HepG2 (cell line): ENCODE data around the gene RNPS1. TPM values are rescaled to one million over a fixed set of nuclear protein-coding genes. Genes with fewer than 3 reads are reported as not detected.

ENCODE experiments used
- ARNTL ChIP-seq: sonication (generic); formaldehyde crosslinking; IDR thresholded peaks from 2 replicates; pipeline ENCODE4 v1.4.0; 2020; ENCODE audit warnings: mild to moderate bottlenecking, missing genetic modification reagents
- CREM ChIP-seq, 2 experiments: sonication (generic) in 1 of 2; formaldehyde crosslinking in 1 of 2; IDR thresholded peaks; 2 replicates each; pipeline versions ENCODE4 v1.4.0 to v1.6.1; 2016 to 2020; ENCODE audit warnings: antibody characterized with exemption in 1 of 2, mild to moderate bottlenecking in 1 of 2, missing genetic modification reagents in 1 of 2
- ELF3 ChIP-seq: IDR thresholded peaks from 2 replicates; pipeline ENCODE4 v1.6.1; 2016; ENCODE audit warnings: missing genetic modification reagents, missing compliant biosample characterization
- HDAC2 ChIP-seq: sonication (generic); formaldehyde crosslinking; IDR thresholded peaks from 2 replicates; pipeline ENCODE4 v1.4.0; 2020; ENCODE audit warnings: missing genetic modification reagents
- HOXA3 ChIP-seq: sonication (generic); formaldehyde crosslinking; IDR thresholded peaks from 2 replicates; pipeline ENCODE4 v1.5.0; 2020; ENCODE audit warnings: missing genetic modification reagents
- JUND ChIP-seq: sonication (generic); formaldehyde crosslinking; IDR thresholded peaks from 2 replicates; pipeline ENCODE4 v1.8.0; 2022; ENCODE audit warnings: mild to moderate bottlenecking, missing genetic modification reagents
- MLLT10 ChIP-seq: sonication (generic); formaldehyde crosslinking; IDR thresholded peaks from 2 replicates; pipeline ENCODE4 v1.4.0; 2020; ENCODE audit warnings: missing genetic modification reagents
- MTA1 ChIP-seq: sonication (generic); formaldehyde crosslinking; IDR thresholded peaks from 2 replicates; pipeline ENCODE4 v1.4.0; 2020; ENCODE audit warnings: missing genetic modification reagents, mild to moderate bottlenecking, borderline replicate concordance
- RXRA ChIP-seq: sonication (generic); formaldehyde crosslinking; IDR thresholded peaks from 2 replicates; pipeline ENCODE4 v1.5.1; 2020; ENCODE audit warnings: missing genetic modification reagents
- SAFB2 ChIP-seq: sonication (generic); formaldehyde crosslinking; IDR thresholded peaks from 2 replicates; pipeline ENCODE4 v1.5.1; 2020; ENCODE audit warnings: missing genetic modification reagents, low read depth, mild to moderate bottlenecking, borderline replicate concordance
- SAP130 ChIP-seq: IDR thresholded peaks from 2 replicates; pipeline ENCODE4 v1.6.1; 2016; ENCODE audit warnings: low read depth
- SMAD3 ChIP-seq: sonication (generic); formaldehyde crosslinking; IDR thresholded peaks from 2 replicates; pipeline ENCODE4 v1.4.0; 2020; ENCODE audit warnings: missing genetic modification reagents
- SOX6 ChIP-seq, 2 experiments: fragments of 450-650 bp in 1 of 2; sonication (generic) in 1 of 2; formaldehyde crosslinking in 1 of 2; IDR thresholded peaks; 2 replicates each; pipeline versions ENCODE4 v1.4.0 to v1.6.1; 2017 to 2020; ENCODE audit warnings: antibody characterized with exemption in 1 of 2, mild to moderate bottlenecking in 1 of 2, missing genetic modification reagents in 1 of 2
- SP5 ChIP-seq: IDR thresholded peaks from 2 replicates; pipeline ENCODE4 v1.6.1; 2016; ENCODE audit warnings: low read depth, borderline replicate concordance
- U2AF1 ChIP-seq: fragments of 200-400 bp; formaldehyde crosslinking; optimal IDR thresholded peaks from 2 replicates; pipeline ENCODE3; 2017; ENCODE audit warnings: mild to moderate bottlenecking, low read depth, low read length
- ZNF616 ChIP-seq: sonication (generic); formaldehyde crosslinking; IDR thresholded peaks from 2 replicates; pipeline ENCODE4 v1.5.0; 2020; ENCODE audit warnings: low read depth, mild to moderate bottlenecking, missing genetic modification reagents
- ZNF672 ChIP-seq: sonication (generic); formaldehyde crosslinking; IDR thresholded peaks from 2 replicates; pipeline ENCODE4 v1.8.1; 2022; ENCODE audit warnings: missing genetic modification reagents
- ZNF75D ChIP-seq: sonication (generic); formaldehyde crosslinking; IDR thresholded peaks from 2 replicates; pipeline ENCODE4 v1.8.1; 2023; ENCODE audit warnings: missing genetic modification reagents, mild to moderate bottlenecking, borderline replicate concordance
- polyA plus RNA-seq, 8 experiments: library from polyadenylated mRNA; depleted of rRNA in 3 of 8; stranded (reverse) in 7 of 8; unstranded in 1 of 8; fragments of >200 nt; fragmentation: Illumina TruSeq in 4 of 8; extraction: Trizol in 4 of 8; gene quantifications; 2 replicates each; pipeline versions ENCODE4 v1.2.1 to v1.2.3, GENCODE V29; 2011 to 2016; ENCODE audit warnings: low read depth in 4 of 8, missing spikeins in 1 of 8, mixed read lengths in 1 of 8; ENCODE audit not compliant: insufficient read depth in 1 of 8
- total RNA-seq, 5 experiments: library from RNA; depleted of rRNA; stranded (reverse); fragments of >200 nt; fragmentation: Illumina TruSeq; extraction: Trizol; gene quantifications; 2 replicates each; pipeline ENCODE4 v1.2.3, GENCODE V29; 2016; ENCODE audit warnings: low read depth in 1 of 5
- TF ChIP-seq, protein P1 (sequence below): sonication (generic); formaldehyde crosslinking; IDR thresholded peaks from 2 replicates; pipeline ENCODE4 v1.4.0; 2020; ENCODE audit warnings: missing genetic modification reagents, borderline replicate concordance
- TF ChIP-seq, protein P2 (sequence below): sonication (generic); formaldehyde crosslinking; IDR thresholded peaks from 2 replicates; pipeline ENCODE4 v1.8.0; 2022; ENCODE audit warnings: mild to moderate bottlenecking, missing genetic modification reagents, moderate library complexity
- TF ChIP-seq, protein P3 (sequence below): sonication (generic); formaldehyde crosslinking; conservative IDR thresholded peaks from 2 replicates; pipeline ENCODE4 v1.8.0; 2022; ENCODE audit warnings: mild to moderate bottlenecking, moderate library complexity, missing genetic modification reagents
- TF ChIP-seq, protein P4 (sequence below): sonication (generic); formaldehyde crosslinking; IDR thresholded peaks from 2 replicates; pipeline ENCODE4 v1.8.1; 2023; ENCODE audit warnings: missing genetic modification reagents, inconsistent platforms, borderline replicate concordance
- TF ChIP-seq, protein P5 (sequence below): sonication (generic); formaldehyde crosslinking; IDR thresholded peaks from 2 replicates; pipeline ENCODE4 v1.8.1; 2023; ENCODE audit warnings: missing genetic modification reagents, mild to moderate bottlenecking, borderline replicate concordance

The RNPS1 gene
- total and polyA plus RNA-seq, 2 of the 13 experiments (the other 11 are each of a cell fraction or from before 2014, with no cell fraction given) = 126 to 133 TPM

DNA sequence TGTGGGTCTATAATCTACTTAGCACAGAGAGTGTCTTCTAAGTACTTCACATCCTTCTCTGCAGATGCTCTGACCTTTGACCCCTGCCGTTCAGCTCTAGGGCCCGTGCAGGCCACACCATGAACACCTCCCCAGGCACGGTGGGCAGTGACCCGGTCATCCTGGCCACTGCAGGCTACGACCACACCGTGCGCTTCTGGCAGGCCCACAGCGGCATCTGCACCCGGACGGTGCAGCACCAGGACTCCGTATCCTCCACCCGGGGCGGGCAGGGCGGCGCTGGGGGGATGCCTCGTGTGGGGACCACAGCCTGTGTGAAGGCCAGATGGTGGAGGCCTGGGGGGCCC lies 62.0 kb downstream of the RNPS1 start (continued):
- TF ChIP-seq SOX6 (IDR thresholded peaks at IDR 0.05) (no peak), SOX6 (CRISPR knock-in tag; IDR thresholded peaks at IDR 0.05) (no peak), SAFB2 (peak; percentile 5; the same call in 1 of the 2 replicates), SP5 (no peak), MLLT10 (CRISPR knock-in tag) (no peak), HOXA3 (CRISPR knock-in tag) (no peak), RXRA (CRISPR knock-in tag) (no peak), JUND (CRISPR knock-in tag) (no peak), CREM (IDR thresholded peaks at IDR 0.05) (no peak), CREM (CRISPR knock-in tag; IDR thresholded peaks at IDR 0.05) (no peak), U2AF1 (no peak), ZNF616 (CRISPR knock-in tag) (no peak), MTA1 (peak; percentile 30; the same call in 1 of the 2 replicates), SMAD3 (CRISPR knock-in tag) (no peak), ARNTL (no peak), ELF3 (CRISPR knock-in tag) (0 out of 2 replicates have a peak, but pooled peaks have one; percentile 6), HDAC2 (no peak; the same call in 1 of the 2 replicates), ZNF75D (CRISPR knock-in tag) (no peak), SAP130 (CRISPR knock-in tag) (peak; percentile 4; the same call in 1 of the 2 replicates), ZNF672 (no peak)
- TF ChIP-seq, protein P1, sequence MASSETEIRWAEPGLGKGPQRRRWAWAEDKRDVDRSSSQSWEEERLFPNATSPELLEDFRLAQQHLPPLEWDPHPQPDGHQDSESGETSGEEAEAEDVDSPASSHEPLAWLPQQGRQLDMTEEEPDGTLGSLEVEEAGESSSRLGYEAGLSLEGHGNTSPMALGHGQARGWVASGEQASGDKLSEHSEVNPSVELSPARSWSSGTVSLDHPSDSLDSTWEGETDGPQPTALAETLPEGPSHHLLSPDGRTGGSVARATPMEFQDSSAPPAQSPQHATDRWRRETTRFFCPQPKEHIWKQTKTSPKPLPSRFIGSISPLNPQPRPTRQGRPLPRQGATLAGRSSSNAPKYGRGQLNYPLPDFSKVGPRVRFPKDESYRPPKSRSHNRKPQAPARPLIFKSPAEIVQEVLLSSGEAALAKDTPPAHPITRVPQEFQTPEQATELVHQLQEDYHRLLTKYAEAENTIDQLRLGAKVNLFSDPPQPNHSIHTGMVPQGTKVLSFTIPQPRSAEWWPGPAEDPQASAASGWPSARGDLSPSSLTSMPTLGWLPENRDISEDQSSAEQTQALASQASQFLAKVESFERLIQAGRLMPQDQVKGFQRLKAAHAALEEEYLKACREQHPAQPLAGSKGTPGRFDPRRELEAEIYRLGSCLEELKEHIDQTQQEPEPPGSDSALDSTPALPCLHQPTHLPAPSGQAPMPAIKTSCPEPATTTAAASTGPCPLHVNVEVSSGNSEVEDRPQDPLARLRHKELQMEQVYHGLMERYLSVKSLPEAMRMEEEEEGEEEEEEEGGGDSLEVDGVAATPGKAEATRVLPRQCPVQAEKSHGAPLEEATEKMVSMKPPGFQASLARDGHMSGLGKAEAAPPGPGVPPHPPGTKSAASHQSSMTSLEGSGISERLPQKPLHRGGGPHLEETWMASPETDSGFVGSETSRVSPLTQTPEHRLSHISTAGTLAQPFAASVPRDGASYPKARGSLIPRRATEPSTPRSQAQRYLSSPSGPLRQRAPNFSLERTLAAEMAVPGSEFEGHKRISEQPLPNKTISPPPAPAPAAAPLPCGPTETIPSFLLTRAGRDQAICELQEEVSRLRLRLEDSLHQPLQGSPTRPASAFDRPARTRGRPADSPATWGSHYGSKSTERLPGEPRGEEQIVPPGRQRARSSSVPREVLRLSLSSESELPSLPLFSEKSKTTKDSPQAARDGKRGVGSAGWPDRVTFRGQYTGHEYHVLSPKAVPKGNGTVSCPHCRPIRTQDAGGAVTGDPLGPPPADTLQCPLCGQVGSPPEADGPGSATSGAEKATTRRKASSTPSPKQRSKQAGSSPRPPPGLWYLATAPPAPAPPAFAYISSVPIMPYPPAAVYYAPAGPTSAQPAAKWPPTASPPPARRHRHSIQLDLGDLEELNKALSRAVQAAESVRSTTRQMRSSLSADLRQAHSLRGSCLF (CRISPR knock-in tag) = no peak
- TF ChIP-seq, protein P2, sequence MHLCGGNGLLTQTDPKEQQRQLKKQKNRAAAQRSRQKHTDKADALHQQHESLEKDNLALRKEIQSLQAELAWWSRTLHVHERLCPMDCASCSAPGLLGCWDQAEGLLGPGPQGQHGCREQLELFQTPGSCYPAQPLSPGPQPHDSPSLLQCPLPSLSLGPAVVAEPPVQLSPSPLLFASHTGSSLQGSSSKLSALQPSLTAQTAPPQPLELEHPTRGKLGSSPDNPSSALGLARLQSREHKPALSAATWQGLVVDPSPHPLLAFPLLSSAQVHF = peak; percentile 15
- TF ChIP-seq, protein P3, sequence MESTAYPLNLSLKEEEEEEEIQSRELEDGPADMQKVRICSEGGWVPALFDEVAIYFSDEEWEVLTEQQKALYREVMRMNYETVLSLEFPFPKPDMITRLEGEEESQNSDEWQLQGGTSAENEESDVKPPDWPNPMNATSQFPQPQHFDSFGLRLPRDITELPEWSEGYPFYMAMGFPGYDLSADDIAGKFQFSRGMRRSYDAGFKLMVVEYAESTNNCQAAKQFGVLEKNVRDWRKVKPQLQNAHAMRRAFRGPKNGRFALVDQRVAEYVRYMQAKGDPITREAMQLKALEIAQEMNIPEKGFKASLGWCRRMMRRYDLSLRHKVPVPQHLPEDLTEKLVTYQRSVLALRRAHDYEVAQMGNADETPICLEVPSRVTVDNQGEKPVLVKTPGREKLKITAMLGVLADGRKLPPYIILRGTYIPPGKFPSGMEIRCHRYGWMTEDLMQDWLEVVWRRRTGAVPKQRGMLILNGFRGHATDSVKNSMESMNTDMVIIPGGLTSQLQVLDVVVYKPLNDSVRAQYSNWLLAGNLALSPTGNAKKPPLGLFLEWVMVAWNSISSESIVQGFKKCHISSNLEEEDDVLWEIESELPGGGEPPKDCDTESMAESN (CRISPR knock-in tag) = no peak
- TF ChIP-seq, protein P4, sequence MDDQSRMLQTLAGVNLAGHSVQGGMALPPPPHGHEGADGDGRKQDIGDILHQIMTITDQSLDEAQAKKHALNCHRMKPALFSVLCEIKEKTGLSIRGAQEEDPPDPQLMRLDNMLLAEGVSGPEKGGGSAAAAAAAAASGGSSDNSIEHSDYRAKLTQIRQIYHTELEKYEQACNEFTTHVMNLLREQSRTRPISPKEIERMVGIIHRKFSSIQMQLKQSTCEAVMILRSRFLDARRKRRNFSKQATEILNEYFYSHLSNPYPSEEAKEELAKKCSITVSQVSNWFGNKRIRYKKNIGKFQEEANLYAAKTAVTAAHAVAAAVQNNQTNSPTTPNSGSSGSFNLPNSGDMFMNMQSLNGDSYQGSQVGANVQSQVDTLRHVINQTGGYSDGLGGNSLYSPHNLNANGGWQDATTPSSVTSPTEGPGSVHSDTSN (CRISPR knock-in tag) = no peak
- TF ChIP-seq, protein P5, sequence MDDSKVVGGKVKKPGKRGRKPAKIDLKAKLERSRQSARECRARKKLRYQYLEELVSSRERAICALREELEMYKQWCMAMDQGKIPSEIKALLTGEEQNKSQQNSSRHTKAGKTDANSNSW (CRISPR knock-in tag) = no peak
